Measurements from ENCODE around the gene PHLDA1.

GRCh38 chr12:76055393-76055792, 23.8 kb upstream of the PHLDA1 start:
- no peak for TF ChIP-seq POLR2A (IDR thresholded peaks at IDR 0.05; ENCODE audit: low read depth, low read length)
- TF ChIP-seq POLR2AphosphoS5 (IDR thresholded peaks at IDR 0.05; ENCODE audit: low read depth, low read length) = no peak

Data from GM12892 (cell line).